ENCODE data around the gene TREH. TPM values are rescaled to one million over a fixed set of nuclear protein-coding genes. Genes with fewer than 3 reads are reported as not detected.

Gene TREH
- total RNA-seq, 4 donors from 2014 or later, result not detected

GRCh38 chr11:118608360-118609227 is 70.9 kb downstream of the TREH start:
- Histone ChIP-seq H3K4me3 (peak overlapping the region; percentile 76 to 86 (median 83)), H3K27me3 (no peaks in the 10 kb centered on the region), H3K4me1 (peaks cover 50 to 89% (median 86%) of the 10 kb centered on the region in 4 donors), H3K9me3 (no peaks in the 10 kb centered on the region), H3K27ac (replicated peaks in 1 of 4) (peak overlapping the region; percentile 92 to 96 (median 94)), H3K36me3 (peaks cover 0 to 5% (median 2%) of the 10 kb centered on the region in 4 donors)
- no peak for DNase-seq (ENCODE audit: extremely low spot score)
- intact Hi-C loops (cut with DNase I), result loop anchor here (5.0 kb wide), 2 partner anchors 36 to 49 kb away; partner anchors contain the start of gene ARCN1
- WGBS, result 31% methylated on average over 25 of the region's 69 CpGs
- TF ChIP-seq POLR2AphosphoS5 (IDR thresholded peaks at IDR 0.05) (peak; percentile 68 to 74), POLR2A (IDR thresholded peaks at IDR 0.05; ENCODE audit: low read depth) (no peak)

- WGBS, result 5% methylated on average over 23 of the region's 72 CpGs
- Histone ChIP-seq H3K27ac (replicated peaks in 1 of 4) (peak within 1 kb of the TSS; percentile 92 to 96 (median 94)), H3K9me3 (no peaks in the 10 kb centered on the region), H3K36me3 (peaks cover 0 to 8% (median 2%) of the 10 kb centered on the region in 4 donors), H3K27me3 (no peaks in the 10 kb centered on the region), H3K4me3 (peak within 1 kb of the TSS; percentile 76 to 86 (median 83)), H3K4me1 (peaks cover 43 to 88% (median 77%) of the 10 kb centered on the region in 4 donors)
- intact Hi-C loops (cut with DNase I), result loop anchor here (5.0 kb wide), 2 partner anchors 35 to 50 kb away; partner anchors contain the start of gene ARCN1
- peak; percentile 40 to 58 (median 58) for TF ChIP-seq CTCF (IDR thresholded peaks at IDR 0.05)
- TF ChIP-seq POLR2AphosphoS5 (IDR thresholded peaks at IDR 0.05), result peak; percentile 42 to 76
- TF ChIP-seq POLR2A (IDR thresholded peaks at IDR 0.05; ENCODE audit: low read depth), result no peak
- no peak for TF ChIP-seq EP300 (IDR thresholded peaks at IDR 0.05)
- no peak for DNase-seq (ENCODE audit: extremely low spot score)
Measured at GRCh38 chr11:118607401-118608359, 71.8 kb downstream of the TREH start, which contains the start of gene PHLDB1. Gene PHLDB1 (plus strand): TSS chr11:118607615. CDS start chr11:118613837, 6,222 bp downstream.

Small RNA genes lying within 50 kb of the gene (small RNA-seq; reads per million reads assigned to genes)
- gene RNU6-376P, result 0 reads per million in 3 donors

Other genes with a start within 250 kb of the TREH start
- 10 to 100 TPM; 61.0 to 68.7 (median 62.1) TPM for gene KMT2A, start 243.2 kb downstream of the TREH start, total RNA-seq
- gene TTC36, start 152.2 kb downstream of the TREH start, total RNA-seq, result 1 to 10 TPM in 3 of 4 donors, under 1 TPM in 1; 0.50 to 3.7 (median 1.4) TPM
- 10 to 100 TPM; 35.0 to 56.5 (median 54.0) TPM for gene TMEM25, start 148.5 kb downstream of the TREH start, total RNA-seq
- 10 to 100 TPM; 21.3 to 31.6 (median 27.9) TPM for gene IFT46, start 113.7 kb downstream of the TREH start, total RNA-seq
- gene ARCN1, start 107.2 kb downstream of the TREH start, total RNA-seq, result 100 to 1,000 TPM in 2 of 4 donors, 10 to 100 TPM in 2; 83.9 to 115 (median 102) TPM
- 10 to 100 TPM; 62.6 to 92.2 (median 78.9) TPM for gene PHLDB1, start 72.0 kb downstream of the TREH start, total RNA-seq
- gene DDX6, start 111.5 kb upstream of the TREH start, total RNA-seq, result 100 to 1,000 TPM in 3 of 4 donors, 10 to 100 TPM in 1; 92.9 to 113 (median 105) TPM
- gene CXCR5, start 204.2 kb upstream of the TREH start, total RNA-seq, result under 1 TPM in 1 of 4 donors, not detected in 3; 0.17 TPM
- gene BCL9L, start 246.3 kb upstream of the TREH start, total RNA-seq, result 10 to 100 TPM; 19.1 to 66.2 (median 42.7) TPM

Measured in esophagus muscularis mucosa (tissue), 4 donors.